ENCODE measurements around the gene CACNA2D4.

The CACNA2D4 gene

DNA sequence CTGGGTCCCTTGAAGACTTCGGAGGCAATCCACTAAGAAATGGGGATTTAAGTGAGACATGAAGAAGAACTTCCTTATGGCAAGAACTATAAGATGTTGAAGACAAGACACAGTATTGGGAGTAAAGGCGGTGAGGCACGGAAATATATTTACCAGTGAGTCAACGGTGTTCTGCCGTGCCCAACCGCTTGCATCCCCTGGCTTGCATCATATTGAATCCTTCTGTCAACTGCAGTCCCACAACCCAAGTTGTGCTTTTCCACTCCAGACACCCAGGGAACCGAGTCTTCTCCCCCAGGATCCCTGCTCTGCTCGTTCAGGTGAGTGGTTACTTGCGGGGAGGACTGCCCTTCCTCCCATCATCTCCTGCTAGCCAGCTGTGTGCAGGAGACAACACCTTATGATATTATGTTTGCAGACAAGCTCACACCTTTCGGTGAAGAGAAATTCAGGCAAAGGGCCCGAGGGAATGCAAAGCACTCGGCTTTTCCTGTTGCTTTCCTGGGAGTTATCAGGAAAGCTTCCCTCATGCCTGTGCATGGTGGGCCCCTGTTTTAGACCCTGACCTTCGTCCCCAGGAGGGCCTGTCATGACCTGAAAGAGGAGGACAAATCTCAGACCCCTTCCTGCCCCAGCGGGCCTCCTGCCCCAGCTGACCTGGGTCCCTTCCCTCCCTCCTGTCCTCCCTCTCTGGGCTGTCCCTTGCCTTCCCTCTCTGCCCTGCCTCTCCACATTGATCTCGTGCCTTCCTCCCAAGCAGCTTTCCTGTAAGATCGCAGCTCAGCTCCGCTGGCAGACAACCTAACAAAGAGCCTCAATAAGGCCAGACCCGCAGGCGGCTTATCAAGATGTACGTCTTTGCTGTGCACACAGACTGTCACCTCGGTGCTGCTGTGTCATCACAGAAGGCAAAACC is 102.4 kb downstream of the CACNA2D4 start:
- no peak for DNase-seq (ENCODE audit: low read depth in 2 of 2)

- no peak for DNase-seq (ENCODE audit: low read depth in 2 of 2)
These were observed 103.3 kb downstream of the CACNA2D4 start for GRCh38 chr12:1815108-1815507.

DNA sequence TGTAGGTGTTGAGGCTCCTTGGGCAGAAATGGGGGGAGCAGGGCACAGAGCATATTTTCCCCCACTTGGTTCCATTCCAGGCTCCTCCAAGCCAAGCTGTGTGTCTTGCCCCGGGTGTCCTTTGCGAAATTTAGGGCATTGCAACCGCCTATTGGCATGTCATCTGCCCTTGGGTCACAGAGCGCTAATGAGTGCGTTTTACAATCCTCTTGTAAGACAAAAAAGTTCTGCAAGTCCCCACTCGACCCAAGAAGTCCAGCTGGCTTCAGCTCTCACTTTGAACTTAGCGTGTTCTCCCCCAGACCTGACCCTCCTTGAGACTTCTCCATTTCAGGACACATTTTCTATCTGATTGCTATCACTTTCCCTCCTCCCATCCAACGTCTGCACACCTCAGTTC is 104.2 kb downstream of the CACNA2D4 start:
- DNase-seq (ENCODE audit: low read depth in 2 of 2): no peak

GRCh38 chr12:1812650-1813302 is 105.7 kb downstream of the CACNA2D4 start:
- no peak for DNase-seq (ENCODE audit: low read depth in 2 of 2)

DNA sequence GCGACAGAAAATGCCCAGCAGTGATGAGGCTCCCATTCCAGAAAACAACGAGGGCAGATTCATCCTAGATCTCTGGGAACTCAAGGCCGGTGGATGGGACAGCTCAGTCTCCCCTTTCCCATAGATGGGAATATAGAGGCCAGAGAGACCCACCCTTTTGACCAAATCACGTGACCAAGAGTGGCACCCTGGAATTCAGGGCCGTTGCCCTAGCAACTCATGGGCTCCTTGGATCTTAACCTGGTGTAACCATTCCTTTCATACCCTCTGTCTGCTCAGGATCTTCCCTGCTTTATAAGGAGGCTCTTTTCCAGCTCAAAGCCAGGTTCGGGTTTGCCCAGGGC is 106.5 kb downstream of the CACNA2D4 start:
- no peak for DNase-seq (ENCODE audit: low read depth in 2 of 2)

- DNase-seq (ENCODE audit: low read depth in 2 of 2): peak; percentile 39
These were observed 107.0 kb downstream of the CACNA2D4 start for GRCh38 chr12:1811281-1811947.

- DNase-seq (ENCODE audit: low read depth in 2 of 2): no peak
These were observed 107.5 kb downstream of the CACNA2D4 start for GRCh38 chr12:1810931-1811280.

DNA sequence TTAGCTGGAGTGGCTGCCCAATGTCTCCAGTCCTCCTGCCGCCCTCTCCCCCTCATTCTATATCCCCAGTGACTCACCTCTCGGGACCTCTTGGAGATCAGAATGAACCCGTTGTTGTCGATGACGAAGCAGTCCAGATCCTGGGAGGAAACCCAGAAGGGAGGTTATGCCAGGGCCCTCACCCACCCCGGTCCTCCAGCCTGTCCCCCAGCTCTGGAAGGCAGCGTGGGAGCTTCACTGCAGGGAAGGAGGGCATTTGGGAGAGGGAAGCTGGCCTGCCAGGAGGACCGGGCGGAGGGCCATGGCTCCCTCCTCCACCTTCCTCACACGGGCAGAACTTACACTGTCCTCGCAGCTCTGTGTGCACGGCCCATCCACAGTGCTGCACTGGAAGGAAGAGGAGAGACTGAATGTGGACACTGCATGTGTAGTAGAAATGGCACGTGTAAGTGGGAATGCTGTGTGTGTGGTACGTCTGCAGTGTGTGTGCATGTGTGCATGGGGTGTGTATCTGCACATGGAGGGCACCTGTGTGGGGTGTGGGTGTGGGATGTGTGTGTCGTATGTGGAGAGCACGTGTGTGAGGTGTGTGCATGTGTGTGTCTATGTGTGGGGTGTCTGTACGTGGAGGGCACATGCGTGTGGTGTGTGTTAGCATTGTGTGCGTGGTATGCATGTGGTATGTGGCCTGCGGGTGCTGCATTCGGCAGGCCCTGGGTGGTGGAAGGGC is 108.1 kb downstream of the CACNA2D4 start:
- DNase-seq (ENCODE audit: low read depth in 2 of 2): no peak

DNA sequence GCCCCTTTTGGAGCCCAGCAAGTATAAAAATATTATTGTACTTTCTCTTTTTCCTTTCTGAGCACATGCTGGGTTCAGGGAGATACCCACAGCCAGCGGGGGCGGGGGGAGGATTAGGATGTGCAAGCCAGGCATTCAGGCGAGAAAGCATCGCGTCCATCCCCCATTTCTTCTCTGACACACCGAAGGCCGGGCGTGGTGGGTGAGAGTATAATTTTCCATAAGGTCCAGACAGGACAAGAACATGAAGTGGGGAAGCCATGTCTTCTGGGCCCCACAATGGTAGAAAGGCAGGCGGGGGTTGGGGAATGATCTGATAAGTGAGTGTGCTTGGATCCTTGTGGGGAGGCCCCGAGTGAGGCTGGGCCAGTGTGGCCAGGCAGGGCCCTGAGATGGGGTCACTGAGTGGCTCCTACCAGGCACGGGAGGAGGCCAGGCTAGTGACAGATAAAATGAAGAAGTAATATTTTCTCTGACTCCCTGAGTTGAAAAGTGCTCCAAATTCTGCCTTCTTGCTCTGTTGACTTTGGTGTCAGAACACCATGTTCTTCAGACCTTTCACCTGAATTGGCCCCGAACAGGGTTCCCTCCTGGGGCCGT is 108.8 kb downstream of the CACNA2D4 start:
- no peak for DNase-seq (ENCODE audit: low read depth in 2 of 2)

- no peak for DNase-seq (ENCODE audit: low read depth in 2 of 2)
These were observed 109.5 kb downstream of the CACNA2D4 start for GRCh38 chr12:1808798-1809480.

GRCh38 chr12:1808036-1808797 is 110.2 kb downstream of the CACNA2D4 start:
- no peak for DNase-seq (ENCODE audit: low read depth in 2 of 2)

GRCh38 chr12:1807087-1807860 is 111.2 kb downstream of the CACNA2D4 start:
- no peak for DNase-seq (ENCODE audit: low read depth in 2 of 2)

DNA sequence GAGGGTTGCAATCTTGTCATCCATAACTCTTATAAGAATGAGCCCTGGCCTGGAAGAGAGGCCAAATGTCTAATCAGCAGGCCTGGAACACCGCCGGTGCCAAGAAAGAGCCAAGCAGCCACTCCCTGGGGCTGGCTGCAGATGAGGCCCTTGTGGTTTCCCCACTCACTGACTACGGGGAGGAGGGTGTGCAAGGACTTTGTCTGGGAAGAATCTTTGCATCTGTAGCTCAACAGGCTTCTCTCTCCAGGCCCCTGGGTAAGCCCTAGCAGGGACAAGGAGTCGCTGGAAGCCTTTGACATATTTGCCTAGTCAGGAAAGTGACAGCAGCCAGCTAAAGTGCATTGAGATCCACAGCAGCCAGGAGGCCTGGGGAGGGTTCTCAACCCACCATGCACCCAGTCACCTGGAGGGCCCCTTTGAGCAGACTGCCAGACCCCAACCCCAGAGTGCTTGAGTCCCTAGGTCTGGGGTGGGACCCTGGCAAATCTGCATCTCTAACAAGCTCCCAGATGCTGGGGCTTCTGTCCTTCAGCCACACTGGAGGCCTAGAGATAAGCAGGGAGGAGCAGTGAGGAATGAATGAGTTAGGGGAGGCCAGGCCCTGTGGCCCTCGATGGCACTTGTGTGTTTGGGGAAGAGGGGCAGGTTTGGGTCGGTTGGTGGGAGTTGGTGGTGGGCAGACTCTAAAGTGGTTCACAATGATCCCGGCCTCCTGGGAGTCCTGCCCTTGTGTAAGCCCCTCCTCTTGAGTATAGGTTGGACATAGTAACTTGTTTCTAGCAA is 112.0 kb downstream of the CACNA2D4 start:
- no peak for DNase-seq (ENCODE audit: low read depth in 2 of 2)

DNA sequence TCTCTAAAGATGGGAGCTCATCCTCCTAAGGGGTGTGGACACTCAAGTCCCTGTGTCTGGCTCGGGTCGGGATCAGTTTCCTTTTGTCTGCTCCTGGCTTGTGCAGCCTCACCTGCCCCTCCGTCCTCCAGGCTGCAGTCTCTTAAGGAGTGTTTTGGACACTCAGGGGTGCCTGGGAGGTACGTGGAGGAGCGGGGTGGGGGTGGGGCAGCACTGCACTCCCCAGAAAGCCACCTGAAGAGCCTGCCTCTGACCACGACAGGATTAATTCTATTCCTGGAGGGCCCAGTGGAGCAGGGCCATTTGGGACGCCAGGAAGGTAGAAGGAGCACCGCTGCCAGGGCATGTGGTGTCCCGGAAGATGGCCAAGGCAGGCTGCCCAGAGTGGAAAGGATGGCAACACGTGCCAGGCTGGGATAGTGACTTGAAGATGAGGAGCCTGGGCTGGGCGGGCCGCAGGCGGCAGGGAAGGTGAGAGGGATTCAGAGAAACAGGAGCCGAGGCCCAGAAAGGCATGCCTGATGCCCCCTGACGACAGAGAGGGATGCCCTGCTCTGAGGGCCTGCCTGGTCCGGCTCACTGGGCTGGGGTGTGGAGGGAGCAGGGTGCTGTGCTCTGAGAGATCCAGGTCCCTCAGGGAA is 112.9 kb downstream of the CACNA2D4 start:
- DNase-seq (ENCODE audit: low read depth in 2 of 2): no peak

GRCh38 chr12:1804545-1805332 is 113.7 kb downstream of the CACNA2D4 start:
- DNase-seq (ENCODE audit: low read depth in 2 of 2): peak; percentile 75 to 78

DNA sequence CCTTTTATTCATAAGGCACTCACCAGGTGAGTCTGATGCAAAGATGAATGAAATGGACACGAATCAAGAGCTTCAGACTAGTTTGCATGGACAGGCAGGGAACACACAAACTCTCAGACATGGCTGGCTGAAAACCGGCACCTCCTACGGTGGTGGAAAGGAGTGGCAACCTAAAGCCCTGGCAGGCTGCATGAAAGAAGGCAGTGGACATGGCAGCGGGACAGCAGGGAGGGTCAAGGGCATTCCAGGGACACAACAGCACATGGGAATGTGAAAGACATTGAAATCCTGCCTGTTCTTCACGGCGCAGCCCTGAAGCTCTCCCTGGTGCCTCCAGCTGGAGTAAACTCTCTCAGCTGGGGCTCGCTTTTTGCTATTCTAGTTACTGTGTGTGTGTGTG is 114.7 kb downstream of the CACNA2D4 start:
- no peak for DNase-seq (ENCODE audit: low read depth in 2 of 2)

GRCh38 chr12:1801303-1801975 is 117.0 kb downstream of the CACNA2D4 start:
- DNase-seq (ENCODE audit: low read depth in 2 of 2): no peak
